ENCODE data around the gene SYF2. TPM values are rescaled to one million over a fixed set of nuclear protein-coding genes. Genes with fewer than 3 reads are reported as not detected.

SYF2 gene
- polyA plus RNA-seq, 3 donors, result 32.0 to 52.9 (median 45.1) TPM

DNA sequence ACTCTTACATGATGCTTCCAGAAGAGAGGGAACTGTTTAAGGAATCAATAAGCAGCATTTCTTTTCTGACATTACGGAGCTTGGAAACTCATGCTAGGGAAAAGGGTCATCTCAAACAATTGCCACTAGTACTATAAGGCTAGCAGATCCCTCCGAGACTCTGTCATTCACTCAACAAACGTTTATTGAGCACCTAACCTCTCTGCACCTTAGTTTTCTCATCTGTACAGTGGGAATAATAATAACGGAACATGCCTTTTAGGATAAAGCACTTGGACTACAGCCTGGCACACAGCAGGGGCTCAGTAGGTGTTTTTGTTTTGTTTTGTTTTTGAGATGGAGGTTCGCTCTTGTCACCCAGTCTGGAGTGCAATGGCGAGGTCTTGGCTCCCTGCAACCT lies 51.3 kb downstream of the SYF2 start:
- H3K4me1 ChIP-seq (ENCODE audit: control insufficient read depth in 1 of 2, insufficient read depth in 2 of 2, low read length in 2 of 2), result no peaks in the 10 kb centered on the region
- WGBS (ENCODE audit: insufficient coverage), result 81% methylated on average over 3 of the region's 6 CpGs
- TF ChIP-seq, protein P1, sequence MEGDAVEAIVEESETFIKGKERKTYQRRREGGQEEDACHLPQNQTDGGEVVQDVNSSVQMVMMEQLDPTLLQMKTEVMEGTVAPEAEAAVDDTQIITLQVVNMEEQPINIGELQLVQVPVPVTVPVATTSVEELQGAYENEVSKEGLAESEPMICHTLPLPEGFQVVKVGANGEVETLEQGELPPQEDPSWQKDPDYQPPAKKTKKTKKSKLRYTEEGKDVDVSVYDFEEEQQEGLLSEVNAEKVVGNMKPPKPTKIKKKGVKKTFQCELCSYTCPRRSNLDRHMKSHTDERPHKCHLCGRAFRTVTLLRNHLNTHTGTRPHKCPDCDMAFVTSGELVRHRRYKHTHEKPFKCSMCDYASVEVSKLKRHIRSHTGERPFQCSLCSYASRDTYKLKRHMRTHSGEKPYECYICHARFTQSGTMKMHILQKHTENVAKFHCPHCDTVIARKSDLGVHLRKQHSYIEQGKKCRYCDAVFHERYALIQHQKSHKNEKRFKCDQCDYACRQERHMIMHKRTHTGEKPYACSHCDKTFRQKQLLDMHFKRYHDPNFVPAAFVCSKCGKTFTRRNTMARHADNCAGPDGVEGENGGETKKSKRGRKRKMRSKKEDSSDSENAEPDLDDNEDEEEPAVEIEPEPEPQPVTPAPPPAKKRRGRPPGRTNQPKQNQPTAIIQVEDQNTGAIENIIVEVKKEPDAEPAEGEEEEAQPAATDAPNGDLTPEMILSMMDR (IDR thresholded peaks at IDR 0.05), result no peak

DNA sequence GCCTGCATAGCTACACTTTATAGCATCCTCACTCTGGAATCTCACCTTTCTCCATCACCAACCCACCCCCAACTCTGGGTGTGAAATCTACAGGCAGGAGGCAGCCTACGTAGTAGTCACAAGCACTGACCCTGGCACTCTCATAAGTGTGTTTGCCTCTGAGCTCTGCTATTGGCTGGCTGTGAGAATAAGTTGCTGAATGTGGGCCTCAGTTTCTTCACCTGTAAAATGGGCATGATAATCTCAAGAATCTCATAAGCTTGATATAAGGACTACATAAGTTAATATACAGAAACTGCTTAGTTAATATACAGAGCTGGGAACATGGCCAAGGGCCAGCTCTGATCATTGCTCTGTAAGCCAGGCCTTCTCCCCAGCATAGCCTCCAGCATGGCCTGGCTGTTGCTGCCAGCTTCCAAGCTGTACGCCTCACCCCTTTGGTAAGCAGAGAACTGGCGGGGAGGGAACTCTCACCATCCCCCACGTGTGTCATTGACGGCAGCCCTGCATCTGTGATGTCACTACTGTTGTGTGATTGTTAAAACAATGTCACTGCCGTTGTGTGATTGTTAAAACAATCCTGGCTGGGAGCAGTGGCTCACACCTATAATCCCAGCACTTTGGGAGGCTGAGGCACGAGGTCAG lies 53.3 kb downstream of the SYF2 start:
- Histone ChIP-seq H3K4me2 (replicated peaks; ENCODE audit: extremely low read depth, low read length, poor library complexity, severe bottlenecking) (no peak overlapping the region), H3K27ac (ENCODE audit: low read depth in 1 of 2, low read length in 2 of 2) (no peak overlapping the region), H3K9ac (ENCODE audit: insufficient read depth, low read length, poor library complexity, severe bottlenecking) (no peak overlapping the region), H3K79me2 (ENCODE audit: insufficient read depth, low read length) (no peaks in the 10 kb centered on the region), H3K9me3 (replicated peaks in 1 of 2; ENCODE audit: control insufficient read depth in 1 of 2, insufficient read depth in 1 of 2, low read length in 2 of 2) (peaks cover 19 to 22% of the 10 kb centered on the region in 2 donors), H3K27me3 (ENCODE audit: control insufficient read depth in 2 of 2, insufficient read depth in 2 of 2, low read length in 2 of 2) (no peaks in the 10 kb centered on the region), H3K4me3 (replicated peaks in 1 of 3; ENCODE audit: low read depth in 2 of 3, low read length in 3 of 3) (no peak overlapping the region), H3K36me3 (replicated peaks in 1 of 2; ENCODE audit: control insufficient read depth in 1 of 2, insufficient read depth in 2 of 2, low read length in 2 of 2) (no peaks in the 10 kb centered on the region), H2AFZ (ENCODE audit: insufficient read depth, low read depth, low read length, poor library complexity, severe bottlenecking) (no peak overlapping the region), H4K20me1 (ENCODE audit: insufficient read depth, low read length) (no peaks in the 10 kb centered on the region), H3K4me1 (ENCODE audit: control insufficient read depth in 1 of 2, insufficient read depth in 2 of 2, low read length in 2 of 2) (no peaks in the 10 kb centered on the region)
- intact Hi-C loops (cut with micrococcal nuclease), result no loop called here
- no peak overlapping the region for H3K4me3 Mint-ChIP-seq
- H3K27ac Mint-ChIP-seq, result no peak overlapping the region
- H3K4me1 Mint-ChIP-seq, result no peaks in the 10 kb centered on the region
- no peak for DNase-seq
- 90% methylated on average over 2 of the region's 7 CpGs for WGBS (ENCODE audit: insufficient coverage)
- TF ChIP-seq, protein P1 (IDR thresholded peaks at IDR 0.05), result no peak
- H3K36me3 Mint-ChIP-seq, result no peaks in the 10 kb centered on the region
- peaks cover 0 to 2% (median 0%) of the 10 kb centered on the region in 3 donors for H3K27me3 Mint-ChIP-seq (ENCODE audit: low read depth in 3 of 3)
- H3K9me3 Mint-ChIP-seq, result peaks cover 14 to 30% (median 22%) of the 10 kb centered on the region in 7 donors

More for the DNA sequence above, 51.3 kb downstream of the SYF2 start:
- peaks cover 16 to 19% of the 10 kb centered on the region in 2 donors for H3K9me3 ChIP-seq (replicated peaks in 1 of 2; ENCODE audit: control insufficient read depth in 1 of 2, insufficient read depth in 1 of 2, low read length in 2 of 2)
- no peak overlapping the region for H3K4me3 Mint-ChIP-seq
- no peak for DNase-seq
- no peak overlapping the region for H3K4me3 ChIP-seq (replicated peaks in 1 of 3; ENCODE audit: low read depth in 2 of 3, low read length in 3 of 3)
- no peak overlapping the region for H3K9ac ChIP-seq (ENCODE audit: insufficient read depth, low read length, poor library complexity, severe bottlenecking)
- H3K27me3 Mint-ChIP-seq (ENCODE audit: low read depth in 3 of 3), result peaks cover 3 to 10% (median 4%) of the 10 kb centered on the region in 3 donors
- H3K79me2 ChIP-seq (ENCODE audit: insufficient read depth, low read length), result no peaks in the 10 kb centered on the region
- no peak overlapping the region for H2AFZ ChIP-seq (ENCODE audit: insufficient read depth, low read depth, low read length, poor library complexity, severe bottlenecking)
- intact Hi-C loops (cut with micrococcal nuclease), result no loop called here
- no peaks in the 10 kb centered on the region for H3K36me3 Mint-ChIP-seq
- no peaks in the 10 kb centered on the region for H3K36me3 ChIP-seq (replicated peaks in 1 of 2; ENCODE audit: control insufficient read depth in 1 of 2, insufficient read depth in 2 of 2, low read length in 2 of 2)
- H3K4me1 Mint-ChIP-seq, result peaks cover 1% of the 10 kb centered on the region
- H3K9me3 Mint-ChIP-seq, result peaks cover 12 to 22% (median 19%) of the 10 kb centered on the region in 7 donors
- H3K4me2 ChIP-seq (replicated peaks; ENCODE audit: extremely low read depth, low read length, poor library complexity, severe bottlenecking), result no peak overlapping the region
- H3K27me3 ChIP-seq (ENCODE audit: control insufficient read depth in 2 of 2, insufficient read depth in 2 of 2, low read length in 2 of 2), result no peaks in the 10 kb centered on the region
- H3K27ac Mint-ChIP-seq, result no peak overlapping the region
- H3K27ac ChIP-seq (ENCODE audit: low read depth in 1 of 2, low read length in 2 of 2), result no peak overlapping the region
- H4K20me1 ChIP-seq (ENCODE audit: insufficient read depth, low read length), result no peaks in the 10 kb centered on the region
